NCI-H226 (cell line): ENCODE measurements around the gene R3HDM2.
"Not testable (repeated sequence)": the region's sequence is repeated elsewhere in the genome, so short reads cannot be mapped to it uniquely, and the experiment has no call there.

Source experiments
- DNase-seq: peaks from one replicate; pipeline ENCODE4 v3.0.0-alpha.2; 2015

R3HDM2 gene

GRCh38 chr12:57370696-57371095 lies 60.1 kb downstream of the R3HDM2 start:
- DNase-seq = no peak

GRCh38 chr12:57370072-57370471 lies 60.8 kb downstream of the R3HDM2 start:
- DNase-seq = no peak

GRCh38 chr12:57369202-57369601 lies 61.6 kb downstream of the R3HDM2 start:
- DNase-seq = no peak

GRCh38 chr12:57368349-57369095 lies 62.3 kb downstream of the R3HDM2 start:
- no peak for DNase-seq

GRCh38 chr12:57367121-57367520 lies 63.7 kb downstream of the R3HDM2 start:
- DNase-seq = no peak

- DNase-seq = no peak
Observed at GRCh38 chr12:57366315-57366714, 64.5 kb downstream of the R3HDM2 start.

GRCh38 chr12:57364156-57364555 lies 66.7 kb downstream of the R3HDM2 start:
- DNase-seq = not testable (repeated sequence)

- no peak for DNase-seq
Observed at GRCh38 chr12:57360468-57360867, 70.4 kb downstream of the R3HDM2 start.

- DNase-seq = no peak
Observed at GRCh38 chr12:57358646-57359045, 72.2 kb downstream of the R3HDM2 start.

GRCh38 chr12:57355734-57356133 lies 75.1 kb downstream of the R3HDM2 start:
- DNase-seq = no peak

GRCh38 chr12:57352166-57352565 lies 78.7 kb downstream of the R3HDM2 start:
- DNase-seq = no peak

GRCh38 chr12:57347284-57347683 lies 83.6 kb downstream of the R3HDM2 start:
- no peak for DNase-seq

- no peak for DNase-seq
Observed at GRCh38 chr12:57343703-57344378, 87.0 kb downstream of the R3HDM2 start.

- DNase-seq = no peak
Observed at GRCh38 chr12:57342207-57342691, 88.6 kb downstream of the R3HDM2 start.

- no peak for DNase-seq
Observed at GRCh38 chr12:57341275-57341990, 89.4 kb downstream of the R3HDM2 start.

- DNase-seq = no peak
Observed at GRCh38 chr12:57340104-57340503, 90.7 kb downstream of the R3HDM2 start.

- DNase-seq = not testable (repeated sequence)
Observed at GRCh38 chr12:57336299-57336698, 94.5 kb downstream of the R3HDM2 start.

GRCh38 chr12:57334219-57334618 lies 96.6 kb downstream of the R3HDM2 start:
- no peak for DNase-seq

- no peak for DNase-seq
Observed at GRCh38 chr12:57332646-57333312, 98.1 kb downstream of the R3HDM2 start.

GRCh38 chr12:57330992-57331391 lies 99.9 kb downstream of the R3HDM2 start:
- no peak for DNase-seq

GRCh38 chr12:57329219-57329618 lies 101.6 kb downstream of the R3HDM2 start:
- DNase-seq = no peak

- DNase-seq = no peak
Observed at GRCh38 chr12:57325395-57325794, 105.4 kb downstream of the R3HDM2 start.

- DNase-seq = no peak
Observed at GRCh38 chr12:57323416-57323815, 107.4 kb downstream of the R3HDM2 start.
